HG03097 (cell line): ENCODE results near the gene LIMS3.
"Not testable (repeated sequence)": the region's sequence is repeated elsewhere in the genome, so short reads cannot be mapped to it uniquely, and the experiment has no call there.

Experiments used
- ATAC-seq: cut with Tn5 transposase; IDR thresholded peaks from one replicate; pipeline ENCODE4 v1.9.1; 2021; ENCODE audit not compliant: unreplicated experiment, low FRiP score

The LIMS3 gene

DNA sequence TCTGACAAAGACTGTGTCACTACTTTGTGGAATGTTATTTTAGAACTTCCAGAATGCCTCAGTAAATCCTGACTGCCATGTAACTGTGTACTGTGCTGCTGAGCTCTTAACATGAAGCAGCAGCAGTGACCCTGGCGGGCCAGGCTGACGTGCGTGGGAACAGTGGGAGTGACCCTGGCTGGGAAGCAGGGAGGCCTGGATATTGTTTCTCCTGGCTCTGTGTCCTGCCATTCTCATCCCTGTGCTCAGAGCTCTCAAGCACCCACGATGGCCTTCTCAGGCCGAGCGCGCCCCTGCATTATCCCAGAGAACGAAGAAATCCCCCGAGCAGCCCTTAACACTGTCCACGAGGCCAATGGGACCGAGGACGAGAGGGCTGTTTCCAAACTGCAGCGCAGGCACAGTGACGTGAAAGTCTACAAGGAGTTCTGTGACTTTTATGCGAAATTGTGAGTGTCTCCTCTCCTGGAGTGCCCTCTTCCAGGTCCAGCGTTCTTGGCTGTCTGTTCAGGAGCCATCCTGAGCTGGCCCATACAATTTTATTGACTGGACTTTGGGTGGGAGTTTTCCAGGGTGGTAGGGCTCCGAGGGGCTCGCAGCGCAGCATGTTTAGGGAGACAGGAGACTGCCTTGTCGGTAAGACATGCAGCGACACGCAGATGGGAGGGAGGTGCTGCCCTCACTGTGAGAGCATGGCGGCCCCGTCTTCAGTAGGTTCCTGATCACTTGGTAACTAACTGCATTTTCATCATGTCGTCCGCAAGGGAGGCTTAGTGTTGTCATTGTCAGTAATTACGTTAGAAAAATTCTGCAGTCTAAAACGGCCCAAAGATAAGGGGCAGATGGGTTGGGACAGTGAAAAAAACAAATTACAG is at the start of gene LIMS3:
Gene LIMS3 (plus strand): TSS at position 227 of the 875 bp plus-strand sequence. CDS start 41 bp downstream, at position 268.
- not testable (repeated sequence) for ATAC-seq

DNA sequence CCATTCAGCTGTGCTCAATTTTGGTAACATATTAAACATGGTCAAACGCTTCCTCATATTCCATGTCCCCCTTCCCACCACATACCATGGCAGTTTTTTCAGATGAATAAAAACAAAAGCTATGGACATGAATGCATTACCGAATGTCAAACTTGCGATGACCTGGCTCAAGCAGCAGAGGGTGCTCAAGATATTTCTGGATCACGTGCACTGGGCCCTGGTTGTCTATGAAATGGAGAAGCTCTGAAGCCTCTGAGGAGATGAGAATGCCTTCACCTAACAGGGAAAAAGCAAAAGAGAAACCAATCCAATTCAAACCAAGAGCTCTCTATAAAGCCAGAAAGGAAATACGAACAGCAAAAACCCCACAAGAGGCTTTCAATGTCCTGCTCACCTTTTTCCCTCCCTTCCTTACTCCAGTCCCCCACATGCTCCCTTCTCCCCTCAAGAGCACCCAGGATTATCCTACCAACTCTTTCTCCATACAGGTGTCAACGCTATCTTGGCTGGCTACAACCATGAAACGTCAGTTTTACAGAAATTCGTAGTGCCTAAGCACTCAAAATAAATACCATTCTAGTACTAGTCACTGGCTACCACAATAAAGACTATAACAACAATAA is 27.2 kb upstream of the LIMS3 start:
- peak; percentile 92 for ATAC-seq

GRCh38 chr2:109876625-109877024 is 21.9 kb upstream of the LIMS3 start:
- ATAC-seq: not testable (repeated sequence)

DNA sequence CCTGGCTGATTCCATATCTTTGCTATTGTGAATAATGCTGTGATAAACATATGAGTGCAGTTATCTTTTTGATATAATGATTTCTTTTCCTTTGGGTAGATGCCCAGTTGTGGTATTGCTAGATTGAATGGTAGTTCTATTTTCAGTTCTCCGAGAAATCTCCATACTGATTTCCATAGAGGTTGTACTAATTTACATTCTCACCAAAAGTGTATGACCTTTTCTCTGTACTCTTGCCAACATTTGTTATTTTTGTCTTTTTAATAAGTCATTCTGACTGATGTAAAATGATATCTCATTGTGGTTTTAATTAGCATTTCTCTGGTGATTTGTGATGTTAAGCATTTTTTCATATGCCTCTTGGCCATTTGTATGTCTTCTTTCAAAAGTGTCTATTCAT is 16.4 kb upstream of the LIMS3 start:
- not testable (repeated sequence) for ATAC-seq

DNA sequence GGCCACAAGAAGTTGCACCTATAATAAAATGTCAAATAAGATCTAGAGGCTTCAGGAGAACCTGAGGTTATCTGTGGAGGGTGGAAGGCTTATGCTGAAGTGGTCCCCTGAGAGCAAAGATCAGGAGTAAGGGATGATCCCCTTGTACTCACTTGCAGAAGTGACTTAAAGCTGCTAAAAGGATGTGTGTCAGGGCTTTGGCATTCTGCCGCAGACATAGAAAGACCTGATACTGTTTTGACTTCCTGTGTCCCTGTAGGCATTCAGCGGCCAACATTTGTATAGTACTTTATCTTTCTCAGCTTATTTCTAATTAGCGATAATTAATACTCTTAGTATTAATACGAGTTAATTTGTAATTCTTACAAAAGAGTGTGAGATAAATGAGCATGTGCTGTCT is 10.1 kb upstream of the LIMS3 start:
- not testable (repeated sequence) for ATAC-seq

DNA sequence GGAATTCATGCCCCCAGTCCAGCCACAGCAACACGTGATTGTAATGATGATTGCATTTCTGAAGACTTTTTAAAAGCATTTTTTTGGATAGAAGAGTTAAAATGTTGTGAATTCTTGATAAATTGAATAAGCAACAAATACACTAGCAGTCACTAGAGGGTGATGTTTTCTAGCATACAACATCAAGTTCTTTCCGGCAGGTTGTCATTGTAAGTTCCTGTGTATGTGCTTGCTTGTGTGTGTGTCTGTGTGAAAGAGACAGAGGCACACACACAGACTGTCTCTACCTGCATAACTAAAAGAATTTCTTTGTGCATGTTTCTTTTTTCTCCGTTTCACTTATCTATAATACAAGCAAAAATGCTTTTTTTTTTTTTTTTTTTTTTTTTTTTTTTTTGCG is 8.6 kb upstream of the LIMS3 start:
- not testable (repeated sequence) for ATAC-seq

DNA sequence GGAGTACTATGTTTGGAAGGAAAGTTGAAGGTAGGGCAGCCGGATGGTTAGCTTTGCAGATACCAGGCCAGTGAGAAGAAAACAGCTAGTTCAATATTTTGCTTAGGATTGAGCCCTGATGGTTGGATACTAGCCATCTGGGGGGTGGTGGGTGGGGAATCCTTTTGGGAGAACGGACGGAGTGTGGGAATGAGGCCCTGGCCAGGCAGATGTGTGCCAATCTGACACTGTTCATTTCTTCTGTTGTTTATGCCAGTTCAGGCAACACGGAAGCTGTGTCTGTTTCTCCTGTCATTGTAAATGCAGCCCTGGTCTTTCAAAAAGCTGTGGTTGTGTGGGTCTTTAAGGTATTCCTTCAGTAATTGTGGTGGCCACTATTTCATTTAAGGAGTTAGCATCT is 7.5 kb upstream of the LIMS3 start:
- ATAC-seq: not testable (repeated sequence)

- ATAC-seq: not testable (repeated sequence)
Observed at GRCh38 chr2:109893736-109894135, 4.8 kb upstream of the LIMS3 start.

- not testable (repeated sequence) for ATAC-seq
Observed at GRCh38 chr2:109894141-109894540, 4.3 kb upstream of the LIMS3 start.

- ATAC-seq: not testable (repeated sequence)
Observed at GRCh38 chr2:109895090-109895869, 3.2 kb upstream of the LIMS3 start.

- peak; percentile 96 for ATAC-seq
Observed at GRCh38 chr2:109896212-109896611, 2.3 kb upstream of the LIMS3 start.

- not testable (repeated sequence) for ATAC-seq
Observed at GRCh38 chr2:109897769-109898461, 573 bp upstream of the LIMS3 start.

GRCh38 chr2:109905796-109906195 is 7.3 kb downstream of the LIMS3 start:
- ATAC-seq: peak; percentile 65

GRCh38 chr2:109908626-109909025 is 10.1 kb downstream of the LIMS3 start:
- ATAC-seq: not testable (repeated sequence)

- not testable (repeated sequence) for ATAC-seq
Observed at GRCh38 chr2:109910789-109911188, 12.3 kb downstream of the LIMS3 start.

GRCh38 chr2:109913911-109914310 is 15.4 kb downstream of the LIMS3 start:
- ATAC-seq: not testable (repeated sequence)

DNA sequence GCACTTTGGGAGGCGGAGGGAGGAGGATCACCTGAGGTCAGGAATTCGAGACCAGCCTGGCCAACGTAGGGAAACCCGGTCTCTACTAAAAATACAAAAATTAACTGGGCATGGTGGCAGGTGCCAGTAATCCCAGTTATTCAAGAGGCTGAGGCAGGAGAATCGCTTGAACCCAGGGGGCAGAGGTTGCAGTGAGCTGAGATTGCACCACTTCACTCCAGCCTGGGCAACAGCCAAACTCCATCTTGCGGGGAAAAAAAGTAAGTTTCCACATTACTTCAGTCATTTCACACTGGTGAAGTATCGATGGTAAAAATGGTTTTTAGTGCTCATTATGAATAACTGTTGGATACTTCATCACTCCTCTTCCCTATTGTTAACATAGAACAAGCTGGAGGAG is 16.1 kb downstream of the LIMS3 start:
- ATAC-seq: not testable (repeated sequence)

DNA sequence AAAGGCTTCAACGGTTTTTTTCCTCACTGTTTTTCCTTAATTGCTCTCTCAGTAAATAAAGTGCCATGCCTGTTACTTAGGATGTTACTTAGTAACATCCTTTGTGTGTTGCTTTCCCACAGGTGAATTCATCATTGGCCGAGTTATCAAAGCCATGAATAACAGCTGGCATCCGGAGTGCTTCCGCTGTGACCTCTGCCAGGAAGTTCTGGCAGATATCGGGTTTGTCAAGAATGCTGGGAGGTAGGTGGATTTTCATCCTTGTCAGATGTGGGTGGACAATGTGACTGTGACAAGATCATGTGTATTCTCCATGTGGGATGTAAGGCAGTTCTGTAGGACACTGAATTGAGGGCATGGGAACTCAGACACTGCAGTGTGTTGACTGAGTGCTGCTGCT is 17.3 kb downstream of the LIMS3 start:
- not testable (repeated sequence) for ATAC-seq

- not testable (repeated sequence) for ATAC-seq
Observed at GRCh38 chr2:109920162-109920561, 21.7 kb downstream of the LIMS3 start.
